Lung (tissue), 12 donors: ENCODE data around the gene GALNT2. TPM values are rescaled to one million over a fixed set of nuclear protein-coding genes. Genes with fewer than 3 reads are reported as not detected.

Experiments
- ATAC-seq: fragments of 200-7000 bp; cut with Tn5 transposase; one replicate; pipeline ENCODE4 v1.9.1; 2020; ENCODE audit warnings: moderate number of reproducible peaks; ENCODE audit not compliant: insufficient read depth, low FRiP score
- DNase-seq, 3 donors: peaks; one replicate each; pipeline ENCODE4 v3.0.0-alpha.2; 2013 to 2017
- H3K27ac ChIP-seq, 2 donors: one replicate each; pipeline ENCODE4 v1.5.1; 2013; ENCODE audit warnings: mild to moderate bottlenecking in 2 of 2, moderate library complexity in 2 of 2, control low read depth in 1 of 2, inconsistent platforms in 1 of 2, low read depth in 1 of 2, low read length in 1 of 2
- H3K27me3 ChIP-seq, 3 donors: one replicate each; pipeline ENCODE4 v1.5.1; 2013; ENCODE audit warnings: low read length in 2 of 3; ENCODE audit not compliant: control insufficient read depth in 3 of 3, insufficient read depth in 3 of 3
- H3K36me3 ChIP-seq, 4 donors: one replicate each; pipeline ENCODE4 v1.5.1; 2013; ENCODE audit warnings: low read length in 4 of 4, mild to moderate bottlenecking in 1 of 4, moderate library complexity in 1 of 4; ENCODE audit not compliant: control insufficient read depth in 4 of 4, insufficient read depth in 4 of 4
- H3K4me1 ChIP-seq, 5 donors: one replicate each; pipeline ENCODE4 v1.5.1; 2013; ENCODE audit warnings: low read length in 5 of 5, mild to moderate bottlenecking in 2 of 5, moderate library complexity in 1 of 5; ENCODE audit not compliant: control insufficient read depth in 5 of 5, insufficient read depth in 5 of 5
- H3K4me3 ChIP-seq: one replicate; pipeline ENCODE4 v1.5.1; 2013; ENCODE audit warnings: mild to moderate bottlenecking, control low read depth, moderate library complexity
- H3K9ac ChIP-seq, 2 donors: one replicate each; pipeline ENCODE4 v1.5.1; 2013; ENCODE audit warnings: low read length in 2 of 2, control low read depth in 1 of 2; ENCODE audit not compliant: insufficient read depth in 1 of 2
- H3K9me3 ChIP-seq, 4 donors: one replicate each; pipeline ENCODE4 v1.5.1; 2013; ENCODE audit warnings: low read length in 3 of 4, mild to moderate bottlenecking in 1 of 4, moderate library complexity in 1 of 4; ENCODE audit not compliant: control insufficient read depth in 4 of 4, insufficient read depth in 3 of 4
- WGBS, 2 donors: extraction: QIAGEN DNeasy Blood & Tissue Kit; methylation state at CpG; one replicate each; pipeline ENCODE4 v1.1.7; 2013; 5-methylcytosine and 5-hydroxymethylcytosine counted together
- polyA plus RNA-seq, 2 donors: library from polyadenylated mRNA; stranded (reverse); fragments of 200-250 nt; gene quantifications; one replicate each; pipeline ENCODE4 v1.2.1, GENCODE V29; 2013
- total RNA-seq, 2 donors: library from RNA; depleted of rRNA in 1 of 2; stranded (reverse); fragments of >200 nt in 1 of 2; gene quantifications; one replicate each; pipeline ENCODE4 v1.2.1, GENCODE V29; 2014 to 2021
- TF ChIP-seq, protein P1 (sequence below): IDR thresholded peaks from 2 replicates; pipeline ENCODE4 v1.5.1; 2012; ENCODE audit warnings: mild to moderate bottlenecking; ENCODE audit errors: control extremely low read depth, extremely low read depth
- donor health status: control.
- donor health status: control.
- donor health status: Bipolar disorder and iron deficiency.
- donor health status: healthy.
- donor health status: DM: yes; HTN: yes; CAD: no.

Gene GALNT2
- total and polyA plus RNA-seq, 4 donors = 23.1 to 101 (median 58.9) TPM

DNA sequence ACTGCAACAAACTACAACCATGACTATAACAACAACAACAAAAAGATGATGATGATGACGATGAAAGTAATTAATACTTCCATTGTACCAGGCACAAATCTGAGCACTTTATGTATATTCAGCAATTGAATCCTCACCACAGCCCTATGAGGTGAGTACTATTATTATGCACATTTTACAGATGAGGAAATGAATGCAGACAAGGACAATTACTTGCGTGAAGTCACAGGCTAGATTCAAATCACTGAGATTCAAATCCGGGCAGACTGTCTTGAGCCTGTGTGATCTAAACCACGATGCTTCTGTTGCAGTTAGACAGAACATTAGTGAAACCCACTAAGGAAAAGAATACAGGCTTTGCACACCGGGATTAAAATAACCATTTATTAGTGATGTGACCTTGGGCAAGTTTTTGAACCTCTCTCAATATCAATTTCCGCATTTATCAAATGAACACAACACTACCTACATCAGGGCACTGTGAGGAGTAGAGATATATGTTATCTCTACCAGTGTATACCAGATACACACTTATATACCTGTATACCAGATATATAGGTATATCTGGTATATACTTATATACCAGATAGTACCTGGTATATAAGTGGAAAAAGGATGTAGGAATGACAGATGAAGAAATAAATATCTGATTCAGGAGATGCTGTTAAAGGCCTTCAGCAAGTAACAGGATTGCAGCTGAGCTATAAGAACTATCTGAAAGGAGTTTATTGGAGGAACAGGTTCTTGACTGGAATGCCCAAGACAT lies 34.3 kb upstream of the GALNT2 start:
- WGBS, 2 donors = 89 to 98% methylated on average over 6 of the region's 6 CpGs

DNA sequence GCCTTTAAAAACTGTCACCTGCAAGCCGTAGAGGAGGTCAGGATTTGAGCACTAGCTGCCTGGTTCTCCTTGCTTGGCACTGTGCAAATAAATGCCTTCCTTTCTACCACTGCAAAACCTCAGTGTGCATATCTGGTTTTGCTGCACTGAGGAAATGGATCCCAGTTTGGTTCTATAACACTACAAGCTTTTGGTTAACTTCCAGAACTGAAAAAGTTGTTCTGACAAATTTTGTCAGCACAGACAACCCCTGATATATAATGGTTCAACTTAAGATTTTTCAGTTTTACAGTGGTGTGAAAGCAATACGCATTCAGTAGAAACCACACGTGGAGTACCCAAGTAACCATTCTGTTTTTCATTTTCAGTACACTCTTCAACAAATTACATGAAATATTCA lies 29.8 kb upstream of the GALNT2 start:
- 74 to 84% methylated on average over 3 of the region's 3 CpGs for WGBS, 2 donors
- peaks cover 0 to 2% (median 0%) of the 10 kb centered on the region in 4 donors for H3K9me3 ChIP-seq
- ATAC-seq (no peak), DNase-seq (no peak)
- H3K27me3 ChIP-seq = no peaks in the 10 kb centered on the region
- H3K36me3 ChIP-seq = no peaks in the 10 kb centered on the region
- TF ChIP-seq, protein P1, sequence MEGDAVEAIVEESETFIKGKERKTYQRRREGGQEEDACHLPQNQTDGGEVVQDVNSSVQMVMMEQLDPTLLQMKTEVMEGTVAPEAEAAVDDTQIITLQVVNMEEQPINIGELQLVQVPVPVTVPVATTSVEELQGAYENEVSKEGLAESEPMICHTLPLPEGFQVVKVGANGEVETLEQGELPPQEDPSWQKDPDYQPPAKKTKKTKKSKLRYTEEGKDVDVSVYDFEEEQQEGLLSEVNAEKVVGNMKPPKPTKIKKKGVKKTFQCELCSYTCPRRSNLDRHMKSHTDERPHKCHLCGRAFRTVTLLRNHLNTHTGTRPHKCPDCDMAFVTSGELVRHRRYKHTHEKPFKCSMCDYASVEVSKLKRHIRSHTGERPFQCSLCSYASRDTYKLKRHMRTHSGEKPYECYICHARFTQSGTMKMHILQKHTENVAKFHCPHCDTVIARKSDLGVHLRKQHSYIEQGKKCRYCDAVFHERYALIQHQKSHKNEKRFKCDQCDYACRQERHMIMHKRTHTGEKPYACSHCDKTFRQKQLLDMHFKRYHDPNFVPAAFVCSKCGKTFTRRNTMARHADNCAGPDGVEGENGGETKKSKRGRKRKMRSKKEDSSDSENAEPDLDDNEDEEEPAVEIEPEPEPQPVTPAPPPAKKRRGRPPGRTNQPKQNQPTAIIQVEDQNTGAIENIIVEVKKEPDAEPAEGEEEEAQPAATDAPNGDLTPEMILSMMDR = no peak
- H3K9ac ChIP-seq = no peak overlapping the region
- no peak overlapping the region for H3K27ac ChIP-seq
- no peak overlapping the region for H3K4me3 ChIP-seq
- H3K4me1 ChIP-seq = no peaks in the 10 kb centered on the region

More for the DNA sequence above, 34.3 kb upstream of the GALNT2 start:
- ATAC-seq (no peak), DNase-seq (no peak)
- Histone ChIP-seq H3K9me3 (peaks cover 0 to 2% (median 0%) of the 10 kb centered on the region in 4 donors), H3K4me1 (no peaks in the 10 kb centered on the region), H3K4me3 (no peak overlapping the region), H3K27ac (no peak overlapping the region), H3K27me3 (no peaks in the 10 kb centered on the region), H3K9ac (no peak overlapping the region), H3K36me3 (no peaks in the 10 kb centered on the region)
- TF ChIP-seq, protein P1 = no peak

DNA sequence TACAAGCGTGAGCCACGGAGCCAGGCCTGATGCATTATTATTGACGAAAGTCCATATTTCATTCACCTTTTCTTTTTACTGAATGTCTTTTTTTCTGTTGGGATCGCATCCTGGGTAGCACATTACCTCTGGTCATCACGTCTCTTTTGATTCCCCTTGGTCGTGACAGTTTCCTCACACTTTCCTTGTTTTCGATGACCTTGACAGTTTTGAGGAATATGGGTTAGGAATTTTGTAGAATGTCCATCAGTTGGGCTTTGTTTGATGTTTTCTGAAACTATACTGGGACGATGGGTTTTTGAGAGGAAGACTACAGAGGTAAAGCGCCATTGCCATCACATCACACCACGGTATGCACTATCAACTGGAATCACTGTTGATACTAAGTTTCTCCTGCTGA lies 26.6 kb upstream of the GALNT2 start:
- Histone ChIP-seq H3K4me3 (no peak overlapping the region), H3K4me1 (no peaks in the 10 kb centered on the region), H3K9ac (no peak overlapping the region), H3K36me3 (no peaks in the 10 kb centered on the region), H3K9me3 (no peaks in the 10 kb centered on the region), H3K27ac (no peak overlapping the region), H3K27me3 (no peaks in the 10 kb centered on the region)
- no peak for DNase-seq
- WGBS, 2 donors = 95 to 98% methylated on average over 10 of the region's 10 CpGs
- no peak for ATAC-seq
- TF ChIP-seq, protein P1 = no peak
